Testis (tissue), 3 donors: ENCODE measurements around the gene IGFBP7. TPM values are rescaled to one million over a fixed set of nuclear protein-coding genes. Genes with fewer than 3 reads are reported as not detected.

ENCODE experiments used
- DNase-seq: peaks from one replicate; pipeline ENCODE4 v3.0.0-alpha.2; 2019
- H3K27ac ChIP-seq, 2 donors: fragments of 200-600 bp; sonication (generic); one replicate each; pipeline ENCODE4 v1.5.1; 2019
- H3K27me3 ChIP-seq: fragments of 200-600 bp; sonication (generic); one replicate; pipeline ENCODE4 v1.5.1; 2019
- H3K36me3 ChIP-seq: fragments of 200-600 bp; sonication (generic); one replicate; pipeline ENCODE4 v1.5.1; 2017; ENCODE audit warnings: low read depth; ENCODE audit errors: missing control alignments
- H3K4me1 ChIP-seq: fragments of 200-600 bp; sonication (generic); one replicate; pipeline ENCODE4 v1.5.1; 2019
- H3K4me3 ChIP-seq, 2 donors: fragments of 200-600 bp; sonication (generic); one replicate each; pipeline ENCODE4 v1.5.1; 2017 to 2019
- H3K9me3 ChIP-seq: fragments of 200-600 bp; sonication (generic); one replicate; pipeline ENCODE4 v1.5.1; 2017
- CTCF ChIP-seq, 3 experiments: fragments of 450-650 bp in 2 of 3; fragments of 200-600 bp in 1 of 3; sonication (generic) in 1 of 3; IDR thresholded peaks; one replicate each; pipeline ENCODE4 v1.5.1; 2016 to 2019; ENCODE audit warnings: antibody characterized with exemption in 3 of 3, mild to moderate bottlenecking in 2 of 3, moderate library complexity in 1 of 3
- POLR2A ChIP-seq: fragments of 450-650 bp; IDR thresholded peaks from one replicate; pipeline ENCODE4 v1.6.1; 2017; ENCODE audit warnings: antibody characterized with exemption, mild to moderate bottlenecking, moderate library complexity
- WGBS, 2 donors: methylation state at CpG; one replicate each; pipeline ENCODE4 v1.1.5; 2018; 5-methylcytosine and 5-hydroxymethylcytosine counted together
- intact Hi-C: fragments of 100-400 bp; cut with DNase I; formaldehyde crosslinking; loops from one replicate; pipeline ENCODE4 v1.15.1; 2023; ENCODE audit warnings: low total_unique reads
- polyA plus RNA-seq: library from polyadenylated mRNA; stranded (reverse); fragments of 350-450 nt; fragmentation: Illumina TruSeq; extraction: RNeasy Lipid Tissue Mini Kit (QIAGEN cat#74804); gene quantifications from one replicate; pipeline ENCODE4 v1.2.3, GENCODE V29; 2014; ENCODE audit warnings: low read depth, low replicate concordance; ENCODE audit not compliant: insufficient read depth
- total RNA-seq, 2 donors: library from RNA; depleted of rRNA; stranded (reverse); fragments of >200 nt; gene quantifications; one replicate each; pipeline ENCODE4 v1.2.3, GENCODE V29; 2016

IGFBP7 gene
- total and polyA plus RNA-seq, 3 donors from 2014 or later: 451 to 817 (median 531) TPM

- no peaks in the 10 kb centered on the region for H3K9me3 ChIP-seq
- TF ChIP-seq CTCF (IDR thresholded peaks at IDR 0.05) (no peak), POLR2A (no peak)
- DNase-seq: no peak
- intact Hi-C loops: no loop called here
- no peak overlapping the region for H3K27ac ChIP-seq
- no peaks in the 10 kb centered on the region for H3K27me3 ChIP-seq
- H3K4me1 ChIP-seq: no peaks in the 10 kb centered on the region
- no peaks in the 10 kb centered on the region for H3K36me3 ChIP-seq
- H3K4me3 ChIP-seq: no peak overlapping the region
Observed at GRCh38 chr4:57136281-57136680, 26.1 kb upstream of the IGFBP7 start.

GRCh38 chr4:57132743-57133137 lies 22.6 kb upstream of the IGFBP7 start:
- H3K27ac ChIP-seq: no peak overlapping the region

GRCh38 chr4:57131849-57132742 lies 21.9 kb upstream of the IGFBP7 start:
- TF ChIP-seq POLR2A (no peak), CTCF (IDR thresholded peaks at IDR 0.05) (no peak)
- Histone ChIP-seq H3K4me3 (no peak overlapping the region), H3K36me3 (no peaks in the 10 kb centered on the region), H3K9me3 (no peaks in the 10 kb centered on the region), H3K27ac (no peak overlapping the region), H3K27me3 (no peaks in the 10 kb centered on the region), H3K4me1 (no peaks in the 10 kb centered on the region)
- no peak for DNase-seq
- intact Hi-C loops: no loop called here
- WGBS, 2 donors: 56 to 60% methylated on average over 7 of the region's 7 CpGs

More at GRCh38 chr4:57132743-57133137, 22.6 kb upstream of the IGFBP7 start:
- Histone ChIP-seq H3K36me3 (no peaks in the 10 kb centered on the region), H3K4me1 (no peaks in the 10 kb centered on the region), H3K9me3 (no peaks in the 10 kb centered on the region), H3K27me3 (no peaks in the 10 kb centered on the region), H3K4me3 (no peak overlapping the region)
- 80 to 89% methylated on average over 2 of the region's 2 CpGs for WGBS, 2 donors
- intact Hi-C loops: no loop called here
- no peak for DNase-seq
- TF ChIP-seq POLR2A: no peak
- TF ChIP-seq CTCF (IDR thresholded peaks at IDR 0.05): no peak

- H3K36me3 ChIP-seq: no peaks in the 10 kb centered on the region
- WGBS, 2 donors: 100% methylated on average over 1 of the region's 1 CpG
- H3K4me1 ChIP-seq: no peaks in the 10 kb centered on the region
- H3K27me3 ChIP-seq: no peaks in the 10 kb centered on the region
- intact Hi-C loops: no loop called here
- no peak for DNase-seq
- no peak overlapping the region for H3K4me3 ChIP-seq
- no peak overlapping the region for H3K27ac ChIP-seq
- H3K9me3 ChIP-seq: no peaks in the 10 kb centered on the region
- TF ChIP-seq CTCF (IDR thresholded peaks at IDR 0.05) (no peak), POLR2A (no peak)
Observed at GRCh38 chr4:57129477-57129876, 19.3 kb upstream of the IGFBP7 start.

GRCh38 chr4:57127361-57127760 lies 17.2 kb upstream of the IGFBP7 start:
- WGBS, 2 donors: 73 to 80% methylated on average over 3 of the region's 3 CpGs
- H3K4me1 ChIP-seq: no peaks in the 10 kb centered on the region
- TF ChIP-seq POLR2A (no peak), CTCF (IDR thresholded peaks at IDR 0.05) (no peak)
- no peaks in the 10 kb centered on the region for H3K36me3 ChIP-seq
- H3K4me3 ChIP-seq: no peak overlapping the region
- no peak for DNase-seq
- intact Hi-C loops: no loop called here
- no peak overlapping the region for H3K27ac ChIP-seq
- no peaks in the 10 kb centered on the region for H3K9me3 ChIP-seq
- no peaks in the 10 kb centered on the region for H3K27me3 ChIP-seq
